ENCODE data around the gene SORCS2.

Gene SORCS2

GRCh38 chr4:7522452-7523220 lies 330.3 kb downstream of the SORCS2 start:
- no peak for DNase-seq

- DNase-seq = no peak
These were observed 331.2 kb downstream of the SORCS2 start for GRCh38 chr4:7523526-7523925.

GRCh38 chr4:7524064-7524682 lies 331.8 kb downstream of the SORCS2 start:
- no peak for DNase-seq

GRCh38 chr4:7524843-7525242 lies 332.5 kb downstream of the SORCS2 start:
- DNase-seq = no peak

GRCh38 chr4:7526491-7526890 lies 334.2 kb downstream of the SORCS2 start:
- DNase-seq = no peak

- no peak for DNase-seq
These were observed 334.7 kb downstream of the SORCS2 start for GRCh38 chr4:7526929-7527535.

- DNase-seq = no peak
These were observed 337.2 kb downstream of the SORCS2 start for GRCh38 chr4:7529368-7530080.

GRCh38 chr4:7530082-7530481 lies 337.7 kb downstream of the SORCS2 start:
- no peak for DNase-seq

- DNase-seq = no peak
These were observed 338.7 kb downstream of the SORCS2 start for GRCh38 chr4:7530932-7531639.

- DNase-seq = no peak
These were observed 339.3 kb downstream of the SORCS2 start for GRCh38 chr4:7531640-7531994.

GRCh38 chr4:7532043-7532442 lies 339.7 kb downstream of the SORCS2 start:
- no peak for DNase-seq

- DNase-seq = no peak
These were observed 340.9 kb downstream of the SORCS2 start for GRCh38 chr4:7533267-7533666.

GRCh38 chr4:7535094-7535493 lies 342.8 kb downstream of the SORCS2 start:
- DNase-seq = no peak

- DNase-seq = no peak
These were observed 343.3 kb downstream of the SORCS2 start for GRCh38 chr4:7535619-7536018.

GRCh38 chr4:7536876-7537275 lies 344.5 kb downstream of the SORCS2 start:
- no peak for DNase-seq

- DNase-seq = no peak
These were observed 345.6 kb downstream of the SORCS2 start for GRCh38 chr4:7537853-7538400.

- no peak for DNase-seq
These were observed 346.2 kb downstream of the SORCS2 start for GRCh38 chr4:7538518-7538917.

- no peak for DNase-seq
These were observed 346.8 kb downstream of the SORCS2 start for GRCh38 chr4:7539186-7539585.

- DNase-seq = no peak
These were observed 347.3 kb downstream of the SORCS2 start for GRCh38 chr4:7539659-7540058.

GRCh38 chr4:7540206-7540605 lies 347.9 kb downstream of the SORCS2 start:
- no peak for DNase-seq

- DNase-seq = no peak
These were observed 348.5 kb downstream of the SORCS2 start for GRCh38 chr4:7540654-7541413.

GRCh38 chr4:7541414-7541810 lies 349.1 kb downstream of the SORCS2 start:
- DNase-seq = no peak

All from NCI-H2081 treated with DMSO at 0.1 percent for 48 hours (cell line).